ENCODE results near the gene NRF1. TPM values are rescaled to one million over a fixed set of nuclear protein-coding genes. Genes with fewer than 3 reads are reported as not detected.
A peak's percentile ranks its signal among the peaks of the same experiment; 100 is the strongest.

The NRF1 gene
- total and polyA plus RNA-seq, 4 experiments from 2014 or later = 22.8 to 40.0 (median 30.8) TPM

Small RNA genes lying within 50 kb of the gene (microRNA-seq; reads per million reads assigned to microRNA genes)
- gene MIR182 (ENCODE audit: borderline microRNAs expressed, borderline number of aligned reads, borderline replicate concordance) (14.8 reads per million, percentile 46 among the genes with 10 or more reads in this experiment), gene MIR183 (ENCODE audit: borderline microRNAs expressed, borderline number of aligned reads, borderline replicate concordance) (2.6 reads per million, percentile 7 among the genes with 10 or more reads in this experiment), gene MIR96 (ENCODE audit: borderline microRNAs expressed, borderline number of aligned reads, borderline replicate concordance) (2.2 reads per million)

Other genes starting within 250 kb of the NRF1 start
- under 1 TPM; 0.20 to 0.22 TPM for gene STRIP2, start 177.3 kb upstream of the NRF1 start, total RNA-seq
- gene STRIP2, start 177.3 kb upstream of the NRF1 start, polyA plus RNA-seq = not detected
- 1 to 10 TPM; 1.2 to 1.5 TPM for gene SMKR1, start 109.2 kb upstream of the NRF1 start, total RNA-seq
- gene SMKR1, start 109.2 kb upstream of the NRF1 start, polyA plus RNA-seq = 1 to 10 TPM; 2.4 to 7.9 TPM